GM12891 (cell line): Measurements from ENCODE around the gene TSHB.

ENCODE experiments used
- POLR2A ChIP-seq: IDR thresholded peaks from 2 replicates; pipeline ENCODE4 v1.6.1; 2011; ENCODE audit warnings: low read depth, low read length, control low read depth
- POLR2AphosphoS5 ChIP-seq: IDR thresholded peaks from 2 replicates; pipeline ENCODE4 v1.6.1; 2011; ENCODE audit warnings: low read depth, low read length, control low read depth
- TAF1 ChIP-seq: IDR thresholded peaks from 2 replicates; pipeline ENCODE4 v1.6.1; 2011; ENCODE audit warnings: low read depth, low read length, control low read depth

GRCh38 chr1:115035652-115036051 lies 6.0 kb downstream of the TSHB start:
- TF ChIP-seq POLR2AphosphoS5 (no peak), POLR2A (no peak), TAF1 (no peak)
